ENCODE measurements around the gene PGAP3. TPM values are rescaled to one million over a fixed set of nuclear protein-coding genes. Genes with fewer than 3 reads are reported as not detected.

Gene PGAP3
- total RNA-seq, 2 experiments from 2014 or later, result 10.5 to 13.8 TPM

DNA sequence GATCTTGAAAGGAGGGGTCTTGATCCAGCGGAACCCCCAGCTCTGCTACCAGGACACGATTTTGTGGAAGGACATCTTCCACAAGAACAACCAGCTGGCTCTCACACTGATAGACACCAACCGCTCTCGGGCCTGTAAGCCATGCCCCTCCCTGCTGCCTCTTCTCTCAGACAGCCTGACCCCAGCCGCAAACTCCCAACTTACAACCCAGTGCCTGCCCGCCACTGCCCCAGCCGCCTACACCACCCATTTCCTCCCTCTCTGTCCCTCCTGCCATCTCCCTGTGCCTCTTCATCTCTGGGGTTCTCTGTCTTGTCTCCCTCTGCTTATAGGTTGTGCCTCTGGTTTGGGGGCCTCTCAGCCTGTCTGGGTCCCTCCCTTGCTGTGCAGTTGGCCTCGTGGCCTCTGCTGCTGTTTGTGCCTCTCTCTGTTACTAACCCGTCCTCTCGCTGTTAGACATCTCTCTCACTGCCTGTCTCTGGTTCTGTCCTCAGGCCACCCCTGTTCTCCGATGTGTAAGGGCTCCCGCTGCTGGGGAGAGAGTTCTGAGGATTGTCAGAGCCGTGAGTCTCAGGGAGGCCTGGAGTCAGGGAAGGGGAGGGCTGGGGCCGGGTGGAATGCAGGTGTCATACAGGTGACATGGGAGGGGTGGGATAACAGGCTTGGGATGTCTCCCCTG is 21.6 kb upstream of the PGAP3 start:
- Mint-ChIP-seq H3K36me3 (no peaks in the 10 kb centered on the region), H3K27me3 (no peaks in the 10 kb centered on the region), H3K9me3 (ENCODE audit: low read depth) (no peaks in the 10 kb centered on the region), H3K4me3 (no peak overlapping the region), H3K4me1 (peaks cover 11% of the 10 kb centered on the region), H3K27ac (no peak overlapping the region)
- ATAC-seq, result no peak
- no peak for DNase-seq
- CTCF ChIA-PET, result interaction anchor here (2.3 kb wide), 1 partner anchor 88 kb away, joined by 6 read pairs; no protein-coding TSS in a partner anchor

DNA sequence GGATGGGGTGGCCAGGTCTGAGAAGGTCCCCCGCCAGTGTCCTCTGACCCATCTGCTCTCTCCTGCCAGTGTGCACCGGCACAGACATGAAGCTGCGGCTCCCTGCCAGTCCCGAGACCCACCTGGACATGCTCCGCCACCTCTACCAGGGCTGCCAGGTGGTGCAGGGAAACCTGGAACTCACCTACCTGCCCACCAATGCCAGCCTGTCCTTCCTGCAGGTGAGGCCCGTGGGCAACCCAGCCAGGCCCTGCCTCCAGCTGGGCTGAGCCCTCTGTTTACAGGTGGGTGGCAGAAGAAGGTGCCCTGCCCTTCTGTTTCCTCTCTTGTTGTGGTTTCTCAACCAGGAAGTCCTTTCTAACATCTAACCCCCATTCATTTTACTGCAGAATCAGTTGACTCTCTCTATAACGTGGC is 19.1 kb upstream of the PGAP3 start:
- H3K4me3 Mint-ChIP-seq, result no peak overlapping the region
- CTCF ChIA-PET, result interaction anchor here (0.8 to 1.3 kb wide), 2 partner anchors 24 to 84 kb away, joined by 3 read pairs; partner anchors contain the start of gene MIEN1

GRCh38 chr17:39706383-39706782 is 18.5 kb upstream of the PGAP3 start:
- no peak overlapping the region for H3K4me3 Mint-ChIP-seq

More for the DNA sequence above, 19.1 kb upstream of the PGAP3 start:
- no peaks in the 10 kb centered on the region for H3K9me3 Mint-ChIP-seq (ENCODE audit: low read depth)
- DNase-seq (no peak), ATAC-seq (no peak)
- H3K4me1 Mint-ChIP-seq, result peaks cover 17% of the 10 kb centered on the region
- no peaks in the 10 kb centered on the region for H3K36me3 Mint-ChIP-seq
- H3K27me3 Mint-ChIP-seq, result peaks cover 12% of the 10 kb centered on the region
- peak overlapping the region; percentile 53 for H3K27ac Mint-ChIP-seq

GRCh38 chr17:39705786-39706348 is 18.0 kb upstream of the PGAP3 start:
- no peak for DNase-seq
- no peak overlapping the region for H3K27ac Mint-ChIP-seq
- CTCF ChIA-PET, result interaction anchor here (0.8 to 1.3 kb wide), 2 partner anchors 25 to 83 kb away, joined by 3 read pairs; partner anchors contain the start of gene MIEN1
- no peaks in the 10 kb centered on the region for H3K9me3 Mint-ChIP-seq (ENCODE audit: low read depth)
- H3K4me3 Mint-ChIP-seq, result no peak overlapping the region
- peaks cover 23% of the 10 kb centered on the region for H3K27me3 Mint-ChIP-seq
- no peak for ATAC-seq
- peaks cover 17% of the 10 kb centered on the region for H3K4me1 Mint-ChIP-seq
- H3K36me3 Mint-ChIP-seq, result no peaks in the 10 kb centered on the region

More at GRCh38 chr17:39706383-39706782, 18.5 kb upstream of the PGAP3 start:
- H3K9me3 Mint-ChIP-seq (ENCODE audit: low read depth), result no peaks in the 10 kb centered on the region
- ATAC-seq, result no peak
- CTCF ChIA-PET, result interaction anchor here (0.8 to 1.3 kb wide), 2 partner anchors 24 to 84 kb away, joined by 3 read pairs; partner anchors contain the start of gene MIEN1
- no peaks in the 10 kb centered on the region for H3K36me3 Mint-ChIP-seq
- no peak overlapping the region for H3K27ac Mint-ChIP-seq
- peaks cover 17% of the 10 kb centered on the region for H3K27me3 Mint-ChIP-seq
- DNase-seq, result no peak
- H3K4me1 Mint-ChIP-seq, result peaks cover 17% of the 10 kb centered on the region

DNA sequence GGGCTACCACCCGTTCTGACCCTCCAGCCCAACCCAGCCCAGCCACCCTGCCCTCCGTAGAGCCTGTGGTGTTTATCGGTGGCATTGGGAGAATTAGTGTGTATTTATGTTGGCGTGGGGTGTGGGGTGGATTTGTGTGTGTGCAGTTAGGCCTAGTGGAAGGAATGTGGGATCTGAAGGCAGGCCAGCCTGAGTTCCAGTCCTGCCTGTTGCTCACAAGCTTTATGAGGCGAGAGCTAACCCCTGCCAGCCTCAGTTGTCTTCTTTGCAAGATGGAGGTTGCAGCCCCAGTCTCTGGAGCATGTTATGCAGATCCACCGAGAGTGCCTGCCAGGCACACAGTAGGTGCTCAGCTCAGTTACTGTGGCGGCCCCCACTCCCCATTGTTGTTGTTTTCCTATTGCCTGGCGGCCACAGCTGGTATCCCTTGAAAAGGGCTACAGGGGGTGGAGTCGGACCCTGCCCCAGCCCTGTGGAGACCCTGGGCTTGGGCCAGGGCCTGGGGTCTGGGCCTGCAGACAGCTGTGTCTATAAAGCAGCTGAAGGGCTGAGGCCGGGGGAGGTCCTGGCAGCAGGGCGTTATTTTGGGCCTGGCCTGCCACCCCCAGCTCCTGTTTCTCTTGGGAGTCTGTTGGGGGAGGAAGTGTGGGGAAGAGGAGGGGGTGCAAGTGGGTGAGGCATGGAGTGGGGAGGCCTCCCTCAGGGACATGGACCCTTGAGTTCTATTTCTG is 17.1 kb upstream of the PGAP3 start:
- ATAC-seq (no peak), DNase-seq (no peak)
- H3K9me3 Mint-ChIP-seq (ENCODE audit: low read depth), result no peaks in the 10 kb centered on the region
- CTCF ChIA-PET, result no interaction called here
- no peak overlapping the region for H3K27ac Mint-ChIP-seq
- H3K4me1 Mint-ChIP-seq, result peaks cover 17% of the 10 kb centered on the region
- H3K27me3 Mint-ChIP-seq, result peaks cover 29% of the 10 kb centered on the region
- H3K36me3 Mint-ChIP-seq, result no peaks in the 10 kb centered on the region
- no peak overlapping the region for H3K4me3 Mint-ChIP-seq

DNA sequence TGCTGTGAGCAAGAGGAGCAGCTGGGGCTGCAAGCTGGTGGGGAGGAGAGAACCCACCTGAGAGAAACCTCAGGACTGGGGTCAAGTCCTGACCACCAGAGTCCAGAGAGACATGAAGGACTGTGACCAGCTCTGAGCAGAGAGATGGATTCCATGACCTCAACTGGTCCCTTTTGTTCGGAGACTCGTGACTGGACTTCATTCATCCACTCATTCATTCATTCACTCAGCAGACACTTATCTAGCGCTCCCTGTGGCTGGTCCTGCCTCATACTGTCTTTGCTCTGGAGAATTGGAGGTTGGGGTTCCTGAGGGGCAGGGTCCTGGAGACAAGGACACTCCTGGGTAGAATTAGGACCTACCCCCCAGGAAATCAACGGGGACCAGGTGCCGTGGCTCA is 16.1 kb upstream of the PGAP3 start:
- Mint-ChIP-seq H3K27me3 (peaks cover 39% of the 10 kb centered on the region), H3K27ac (no peak overlapping the region), H3K4me1 (peaks cover 21% of the 10 kb centered on the region), H3K9me3 (ENCODE audit: low read depth) (no peaks in the 10 kb centered on the region), H3K4me3 (no peak overlapping the region), H3K36me3 (no peaks in the 10 kb centered on the region)
- no peak for DNase-seq
- CTCF ChIA-PET, result no interaction called here
- no peak for ATAC-seq

GRCh38 chr17:39702901-39703893 is 15.3 kb upstream of the PGAP3 start:
- Mint-ChIP-seq H3K9me3 (ENCODE audit: low read depth) (no peaks in the 10 kb centered on the region), H3K27ac (no peak overlapping the region), H3K27me3 (peaks cover 42% of the 10 kb centered on the region), H3K36me3 (no peaks in the 10 kb centered on the region), H3K4me3 (no peak overlapping the region), H3K4me1 (peaks cover 21% of the 10 kb centered on the region)
- DNase-seq (no peak), ATAC-seq (no peak)
- CTCF ChIA-PET, result no interaction called here

DNA sequence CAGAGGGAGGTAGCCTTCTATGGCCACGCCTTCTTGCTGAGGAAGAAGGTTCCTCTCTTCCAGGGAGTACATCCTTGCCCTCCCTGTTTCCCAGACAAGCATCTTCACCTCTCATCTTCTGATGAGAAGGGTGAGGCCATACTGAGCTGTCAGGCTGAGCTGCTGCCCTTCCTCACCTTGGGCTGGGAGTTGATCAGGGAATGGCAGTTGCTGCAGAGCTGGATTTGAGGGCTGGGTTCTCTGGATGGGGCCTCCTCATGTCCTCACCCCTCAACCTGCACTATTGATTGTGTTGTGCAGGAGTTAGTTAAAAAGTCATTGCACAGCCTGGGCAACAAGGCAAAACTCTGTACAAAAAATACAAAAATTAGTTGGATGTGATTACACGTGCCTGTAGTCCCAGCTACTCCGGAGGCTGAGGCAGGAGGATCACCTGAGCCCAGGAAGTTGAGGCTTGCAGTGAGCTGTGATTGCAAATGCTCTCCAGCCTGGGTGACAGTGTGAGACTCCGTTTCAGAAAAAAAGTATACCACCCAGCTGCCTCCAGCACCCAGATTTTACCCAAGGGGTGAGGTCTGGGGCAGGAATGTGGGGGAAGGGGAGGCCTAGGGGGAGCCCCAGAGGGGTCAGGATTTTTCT is 14.0 kb upstream of the PGAP3 start:
- Mint-ChIP-seq H3K4me1 (peaks cover 14% of the 10 kb centered on the region), H3K27me3 (peaks cover 45% of the 10 kb centered on the region), H3K36me3 (no peaks in the 10 kb centered on the region), H3K9me3 (ENCODE audit: low read depth) (no peaks in the 10 kb centered on the region), H3K4me3 (no peak overlapping the region), H3K27ac (no peak overlapping the region)
- DNase-seq (no peak), ATAC-seq (no peak)
- CTCF ChIA-PET, result no interaction called here

GRCh38 chr17:39701012-39701783 is 13.3 kb upstream of the PGAP3 start:
- Mint-ChIP-seq H3K4me3 (no peak overlapping the region), H3K4me1 (peaks cover 10% of the 10 kb centered on the region), H3K27me3 (peaks cover 45% of the 10 kb centered on the region), H3K27ac (no peak overlapping the region), H3K36me3 (no peaks in the 10 kb centered on the region), H3K9me3 (ENCODE audit: low read depth) (no peaks in the 10 kb centered on the region)
- ATAC-seq (no peak), DNase-seq (no peak)
- CTCF ChIA-PET, result no interaction called here

- no peaks in the 10 kb centered on the region for H3K9me3 Mint-ChIP-seq (ENCODE audit: low read depth)
- CTCF ChIA-PET, result interaction anchor here (1.7 kb wide), 1 partner anchor 29 kb away, joined by 5 read pairs; no protein-coding TSS in a partner anchor
- no peaks in the 10 kb centered on the region for H3K36me3 Mint-ChIP-seq
- H3K4me1 Mint-ChIP-seq, result peaks cover 10% of the 10 kb centered on the region
- ATAC-seq, result peak; percentile 17
- peaks cover 45% of the 10 kb centered on the region for H3K27me3 Mint-ChIP-seq
- DNase-seq, result no peak
- no peak overlapping the region for H3K4me3 Mint-ChIP-seq
- H3K27ac Mint-ChIP-seq, result no peak overlapping the region
Measured at GRCh38 chr17:39700148-39700987, 12.5 kb upstream of the PGAP3 start.

DNA sequence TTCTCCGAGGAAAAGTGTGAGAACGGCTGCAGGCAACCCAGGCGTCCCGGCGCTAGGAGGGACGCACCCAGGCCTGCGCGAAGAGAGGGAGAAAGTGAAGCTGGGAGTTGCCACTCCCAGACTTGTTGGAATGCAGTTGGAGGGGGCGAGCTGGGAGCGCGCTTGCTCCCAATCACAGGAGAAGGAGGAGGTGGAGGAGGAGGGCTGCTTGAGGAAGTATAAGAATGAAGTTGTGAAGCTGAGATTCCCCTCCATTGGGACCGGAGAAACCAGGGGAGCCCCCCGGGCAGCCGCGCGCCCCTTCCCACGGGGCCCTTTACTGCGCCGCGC is 11.9 kb upstream of the PGAP3 start, which contains the start of gene ERBB2:
TSS of gene ERBB2 (plus strand) at position 247 of the 330 bp plus-strand sequence. CDS start 175 bp downstream, outside the sequence.
- Mint-ChIP-seq H3K36me3 (no peaks in the 10 kb centered on the region), H3K4me1 (peaks cover 10% of the 10 kb centered on the region), H3K9me3 (ENCODE audit: low read depth) (no peaks in the 10 kb centered on the region), H3K4me3 (no peak within 1 kb of the TSS), H3K27me3 (peaks cover 45% of the 10 kb centered on the region), H3K27ac (no peak within 1 kb of the TSS)
- CTCF ChIA-PET, result interaction anchor here (1.7 kb wide), 1 partner anchor 30 kb away, joined by 5 read pairs; no protein-coding TSS in a partner anchor
- ATAC-seq (no peak), DNase-seq (no peak)
